LNCAP (cell line): ENCODE data around the gene ARHGEF2.

ENCODE experiments used
- CTCF ChIP-seq: fragments of 450-650 bp; IDR thresholded peaks from 2 replicates; pipeline ENCODE4 v1.5.1; 2017; ENCODE audit warnings: mild to moderate bottlenecking

ARHGEF2 gene

GRCh38 chr1:155989242-155990004 is 11.1 kb upstream of the ARHGEF2 start:
- peak; percentile 100 for TF ChIP-seq CTCF

- TF ChIP-seq CTCF: no peak
Measured at GRCh38 chr1:155984341-155984740, 6.0 kb upstream of the ARHGEF2 start.

GRCh38 chr1:155983191-155984024 is 5.1 kb upstream of the ARHGEF2 start:
- no peak for TF ChIP-seq CTCF

- TF ChIP-seq CTCF: no peak
Measured at GRCh38 chr1:155982106-155982505, 3.8 kb upstream of the ARHGEF2 start.

- no peak for TF ChIP-seq CTCF
Measured at GRCh38 chr1:155981266-155982088, 3.1 kb upstream of the ARHGEF2 start.

- no peak for TF ChIP-seq CTCF
Measured at GRCh38 chr1:155979597-155980343, 1.4 kb upstream of the ARHGEF2 start.

GRCh38 chr1:155978973-155979429 is 654 bp upstream of the ARHGEF2 start:
- TF ChIP-seq CTCF: no peak
